GM18502 (cell line): ENCODE data around the gene CRPPA.

Experiments used
- ATAC-seq: cut with Tn5 transposase; IDR thresholded peaks from one replicate; pipeline ENCODE4 v1.9.1; 2021; ENCODE audit warnings: mild to moderate bottlenecking; ENCODE audit not compliant: unreplicated experiment, poor library complexity

CRPPA gene

DNA sequence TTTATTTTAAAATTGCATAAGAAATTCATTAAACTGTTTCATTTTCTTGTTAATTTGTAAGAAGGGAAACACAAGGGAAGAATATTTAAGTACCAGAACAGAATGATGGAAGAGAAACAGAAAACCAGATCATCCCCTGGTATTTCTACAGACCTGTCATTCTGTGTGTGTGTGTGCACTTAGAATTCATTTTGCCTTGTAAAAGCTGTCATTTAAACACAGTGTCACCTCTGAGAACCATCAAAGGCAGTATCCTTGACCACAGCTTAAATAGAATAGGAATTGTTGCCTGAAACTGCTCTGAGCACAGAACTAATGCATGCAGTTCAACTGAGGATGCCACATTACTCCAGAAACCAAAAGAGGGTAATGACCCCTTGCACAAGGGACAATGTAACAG, 6.8 kb upstream of the CRPPA start:
- no peak for ATAC-seq

GRCh38 chr7:16423761-16424160, 2.4 kb upstream of the CRPPA start:
- no peak for ATAC-seq

GRCh38 chr7:16422917-16423316, 1.6 kb upstream of the CRPPA start:
- ATAC-seq = no peak

GRCh38 chr7:16422103-16422435, 731 bp upstream of the CRPPA start:
- ATAC-seq = no peak

DNA sequence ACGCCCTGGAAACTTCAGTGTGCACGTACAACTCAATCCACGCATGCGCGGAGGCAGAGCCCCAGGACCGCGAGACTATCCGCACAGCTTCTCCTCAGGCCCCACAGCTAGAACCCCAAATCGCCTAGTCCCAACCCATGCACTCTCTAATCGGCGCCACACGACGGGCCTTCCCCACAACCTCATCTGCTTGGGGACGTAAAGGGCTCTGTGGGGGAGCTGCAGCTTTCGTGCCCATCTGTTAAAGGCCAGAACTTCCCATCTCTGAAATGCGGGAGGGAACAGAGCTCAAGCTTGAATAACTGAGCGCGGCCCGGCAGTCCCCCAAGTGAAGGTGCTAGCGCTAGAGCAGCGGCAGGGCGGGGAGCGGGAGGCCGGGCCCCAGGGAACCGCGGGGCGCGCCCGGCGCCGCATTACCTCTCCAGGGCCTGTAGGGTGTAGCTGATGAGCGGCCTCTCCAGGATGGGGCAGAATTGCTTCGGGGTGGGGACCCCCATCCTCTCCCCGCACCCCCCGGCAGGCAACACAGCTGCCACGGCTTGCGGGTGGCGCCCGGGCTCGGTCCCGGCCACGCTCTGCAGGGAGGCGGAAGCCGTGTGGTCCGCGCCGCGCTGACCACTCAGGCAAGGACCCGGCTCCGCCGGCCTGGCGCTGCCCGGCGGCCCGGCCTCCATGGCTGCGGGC, 547 bp downstream of the CRPPA start:
- peak; percentile 89 for ATAC-seq

DNA sequence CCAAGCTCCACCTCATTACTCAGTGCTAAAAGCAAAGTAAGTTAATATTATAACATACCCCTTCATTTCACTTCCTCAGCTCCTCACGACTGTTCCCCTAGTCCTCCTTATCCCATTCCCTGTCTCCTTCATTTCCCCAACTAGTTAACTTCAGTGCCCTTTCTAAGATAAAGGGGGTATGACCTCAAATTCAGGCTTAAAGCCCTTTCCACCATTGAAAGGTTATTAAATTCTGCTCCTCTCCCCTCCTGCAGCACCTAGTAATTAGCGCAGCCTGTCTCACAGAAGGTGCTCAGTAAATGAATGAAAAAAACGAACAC, 1.0 kb downstream of the CRPPA start:
- ATAC-seq = no peak

- ATAC-seq = no peak
These were observed 1.5 kb downstream of the CRPPA start for GRCh38 chr7:16419859-16420258.

DNA sequence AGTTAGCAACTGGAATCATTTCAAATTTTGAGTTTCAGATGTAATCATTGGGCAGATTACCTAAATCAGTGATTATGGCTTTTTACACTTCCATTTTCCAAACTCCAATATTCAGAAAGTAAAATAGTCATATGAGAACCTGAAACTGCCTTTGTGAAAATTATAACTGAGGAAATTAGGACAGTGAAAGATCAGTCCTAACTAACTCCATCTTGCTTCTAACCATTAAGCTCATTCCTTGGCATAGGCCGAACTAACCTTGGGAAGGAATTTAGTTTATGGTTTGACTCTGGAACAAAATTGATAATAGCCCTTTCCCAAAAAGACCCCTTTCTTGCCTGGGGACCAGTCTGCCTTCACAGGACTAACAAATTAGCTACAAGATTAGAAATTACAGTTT, 2.2 kb downstream of the CRPPA start:
- no peak for ATAC-seq

DNA sequence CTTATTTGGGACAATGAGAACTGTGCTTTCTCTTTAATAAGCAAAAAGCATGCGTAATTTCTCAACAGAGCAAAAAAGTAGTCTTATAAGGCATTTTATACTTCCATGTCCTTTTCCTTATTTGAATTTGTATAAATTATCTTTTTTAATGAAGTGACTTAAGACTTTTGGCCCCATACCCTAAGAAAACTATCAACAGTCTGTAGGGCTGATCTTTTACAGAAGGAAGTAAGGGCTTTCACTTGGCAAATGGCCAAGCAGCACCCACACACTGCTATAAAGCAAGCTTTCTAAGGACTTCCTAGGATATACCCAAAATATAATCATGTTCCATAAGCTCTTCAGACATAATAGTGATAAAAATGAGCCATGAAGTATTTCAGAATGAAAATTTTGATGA, 3.4 kb downstream of the CRPPA start:
- no peak for ATAC-seq

GRCh38 chr7:16416289-16417282, 4.8 kb downstream of the CRPPA start:
- ATAC-seq = no peak

DNA sequence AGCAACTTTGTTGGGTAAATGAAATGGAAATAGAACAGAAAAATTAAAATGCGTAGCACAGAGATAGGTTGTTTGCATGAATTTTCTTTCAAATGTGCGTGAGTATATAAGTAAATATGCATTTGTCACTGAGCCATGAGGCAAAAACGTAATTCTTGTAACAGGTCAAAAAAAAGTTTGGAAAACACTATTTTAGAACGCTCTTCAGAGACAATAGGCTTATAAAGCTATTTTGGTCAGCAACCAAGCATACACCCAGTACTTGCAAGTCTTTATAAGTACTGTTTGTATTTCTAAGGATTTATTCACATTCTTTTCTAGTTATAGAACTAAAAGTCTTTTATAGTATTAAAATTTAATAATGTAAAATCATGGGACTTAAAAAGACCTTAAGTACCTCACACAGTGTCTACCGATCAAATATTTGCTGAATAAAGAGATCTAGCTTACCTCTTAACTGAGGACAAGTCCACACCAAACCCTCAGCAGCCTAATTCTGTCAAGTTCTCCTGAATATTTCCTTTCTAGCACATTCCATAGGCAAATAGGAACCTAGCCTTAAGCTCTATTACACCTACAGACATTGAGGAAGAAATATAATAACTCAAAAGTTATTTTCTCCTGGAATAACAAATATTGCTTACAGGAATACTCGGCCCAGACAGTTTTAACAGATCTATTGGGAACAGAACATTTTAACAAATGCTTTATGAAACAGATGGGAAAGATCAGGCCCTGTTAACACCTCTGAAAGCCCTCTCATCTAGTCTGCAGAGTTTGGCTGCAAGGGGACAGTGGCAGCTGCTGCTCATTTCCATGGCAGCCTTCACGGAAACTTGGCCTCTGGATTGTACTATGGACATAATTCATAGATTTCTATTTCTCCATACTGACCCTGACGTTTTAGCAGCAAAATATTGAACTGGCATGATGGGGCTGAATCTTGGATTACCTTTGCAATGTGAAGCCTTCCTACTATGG, 8.8 kb downstream of the CRPPA start:
- no peak for ATAC-seq

GRCh38 chr7:16411391-16411790, 9.9 kb downstream of the CRPPA start:
- ATAC-seq = no peak

DNA sequence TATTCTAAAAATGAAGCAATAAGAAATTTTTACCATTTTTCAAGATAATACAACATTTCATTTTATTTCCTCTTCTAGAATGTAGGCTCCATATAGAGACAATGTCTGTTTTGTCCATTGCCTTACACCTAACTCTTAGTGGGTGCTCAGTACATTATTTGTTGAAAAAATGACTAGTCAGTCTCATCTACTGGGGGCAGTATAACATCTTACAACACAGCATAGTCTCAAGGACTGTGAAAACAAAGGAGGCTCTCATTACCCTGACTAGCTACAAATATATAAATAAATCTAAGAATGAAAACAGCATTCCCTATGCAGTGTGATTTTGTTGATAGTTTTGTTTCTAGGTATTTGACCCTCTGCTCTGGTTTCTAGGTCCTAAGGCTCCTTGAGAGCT, 11.6 kb downstream of the CRPPA start:
- no peak for ATAC-seq

- no peak for ATAC-seq
These were observed 16.7 kb downstream of the CRPPA start for GRCh38 chr7:16404636-16405035.

- ATAC-seq = no peak
These were observed 17.9 kb downstream of the CRPPA start for GRCh38 chr7:16403475-16403874.

DNA sequence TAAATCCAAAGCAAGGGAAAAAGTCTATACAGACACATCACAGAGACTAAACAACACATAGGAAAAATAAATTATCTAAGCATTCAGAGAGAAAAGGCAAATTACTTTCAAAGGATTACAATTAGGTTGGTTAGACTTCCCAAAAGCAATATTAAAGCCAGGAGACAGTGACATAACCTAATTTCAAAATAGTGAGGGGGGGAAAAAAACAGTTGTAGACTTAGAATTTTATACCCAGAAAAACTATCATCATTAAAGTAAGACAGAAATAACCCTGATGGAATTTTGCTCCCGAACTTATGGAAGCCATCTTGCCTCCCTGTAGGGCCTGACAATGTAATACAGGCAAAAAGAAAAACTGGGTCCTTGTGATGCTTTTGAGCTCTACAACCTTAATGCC, 18.4 kb downstream of the CRPPA start:
- no peak for ATAC-seq

DNA sequence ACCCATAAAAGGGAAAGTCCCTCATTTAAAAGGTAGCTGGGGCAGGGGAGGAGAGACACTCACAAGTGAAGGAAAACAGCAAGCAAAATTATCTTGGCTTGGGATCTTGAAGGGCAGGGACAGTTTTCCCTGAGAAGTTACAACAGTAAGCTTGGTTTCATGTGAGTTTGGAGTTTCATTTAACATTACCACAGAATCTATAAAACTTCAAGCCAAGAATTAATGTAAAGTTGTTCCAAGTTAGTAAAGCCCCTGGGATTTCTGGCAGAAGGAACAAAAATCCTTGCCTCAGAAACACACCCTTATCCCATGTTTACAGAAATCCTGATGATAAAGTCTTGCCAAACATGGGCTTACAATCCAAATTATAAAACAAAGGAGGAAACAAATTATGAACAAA, 19.2 kb downstream of the CRPPA start:
- ATAC-seq = no peak

GRCh38 chr7:16400893-16401275, 20.5 kb downstream of the CRPPA start:
- ATAC-seq = no peak

DNA sequence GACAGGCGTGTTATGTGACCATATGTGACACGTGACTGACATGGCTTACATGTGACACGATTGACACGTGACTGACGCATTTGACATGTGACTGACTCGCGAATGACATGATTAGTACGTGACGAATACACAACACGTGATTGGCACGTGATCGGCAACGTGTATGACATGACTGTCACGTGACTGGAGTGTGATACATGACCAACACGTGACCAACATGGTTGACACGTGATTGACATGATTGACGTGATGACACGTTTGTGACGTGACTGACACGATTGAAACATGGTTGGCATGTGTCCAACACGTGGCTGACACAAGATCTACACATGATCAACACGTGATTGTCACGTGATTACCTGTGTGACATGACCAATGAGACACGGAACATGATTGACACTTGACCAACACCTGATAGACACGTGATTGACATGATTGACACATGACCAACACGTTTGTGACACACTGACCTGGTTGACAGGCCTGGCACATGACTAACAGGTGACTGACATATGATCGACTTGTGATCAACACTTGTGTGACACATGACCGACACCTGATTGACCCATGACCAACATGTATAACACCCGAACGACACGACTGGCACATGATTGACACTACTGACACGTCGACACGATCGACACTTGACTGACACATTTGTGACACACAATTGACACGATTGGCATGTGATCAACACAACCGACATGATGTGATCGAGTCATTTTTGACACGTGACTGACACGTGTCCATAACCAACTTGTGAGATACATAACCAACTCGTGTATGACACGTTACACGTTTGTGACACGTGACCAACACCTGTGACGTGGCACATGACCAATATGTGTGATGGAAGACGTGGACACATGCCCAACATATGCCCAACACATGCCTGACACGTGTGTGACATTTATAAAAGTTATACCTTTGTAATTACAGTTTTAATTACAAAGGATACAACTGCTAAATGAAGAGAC, 21.1 kb downstream of the CRPPA start:
- ATAC-seq = no peak
